IMR-90 (cell line): ENCODE results near the gene CA11. TPM values are rescaled to one million over a fixed set of nuclear protein-coding genes. Genes with fewer than 3 reads are reported as not detected.

Experiments used
- ATAC-seq: fragments of 200-7000 bp; cut with Tn5 transposase; 2 replicates; pipeline ENCODE4 v1.9.1; 2020; ENCODE audit warnings: low read depth, mild to moderate bottlenecking, moderate library complexity
- BruUV-seq: library from RNA; stranded (reverse); fragments of 400-500 nt; replicated peaks from 2 replicates; lab custom pipeline; 2021; lab: Mats Ljungman, UMichigan
- CTCF ChIA-PET: fragments of 300-600 bp; formaldehyde crosslinking; extraction: SDS; loops from one replicate; lab custom pipeline; 2021; ENCODE audit warnings: antibody characterized with exemption; lab: Yijun Ruan, JAX
- POLR2A ChIA-PET: fragments of 300-600 bp; sonication (Branson Sonifier 250); formaldehyde crosslinking; loops from one replicate; lab custom pipeline; 2022; ENCODE audit warnings: antibody characterized with exemption; ENCODE audit not compliant: unreplicated experiment; lab: Charles Lee
- DNase-seq: peaks from one replicate; pipeline ENCODE4 v3.0.0; 2013
- H2AFZ ChIP-seq: replicated peaks from 2 replicates; pipeline ENCODE3; 2013; ENCODE audit warnings: low read length, mild to moderate bottlenecking; ENCODE audit not compliant: poor library complexity
- H2AK5ac ChIP-seq: 2 replicates; pipeline ENCODE4 v1.6.1; 2013; ENCODE audit warnings: low read depth, low read length, inconsistent platforms
- H2AK9ac ChIP-seq: replicated peaks from 2 replicates; pipeline ENCODE3; 2013; ENCODE audit warnings: mild to moderate bottlenecking, low read depth, low read length, moderate library complexity; ENCODE audit not compliant: poor library complexity
- H2BK120ac ChIP-seq: 2 replicates; pipeline ENCODE4 v1.6.1; 2013; ENCODE audit warnings: low read depth, low read length, inconsistent platforms
- H2BK15ac ChIP-seq: 3 replicates; pipeline ENCODE4 v1.6.1; 2013; ENCODE audit warnings: low read depth, low read length, inconsistent platforms
- H2BK20ac ChIP-seq: 2 replicates; pipeline ENCODE4 v1.6.1; 2013; ENCODE audit warnings: low read depth, mild to moderate bottlenecking, inconsistent platforms, low read length, moderate library complexity
- H2BK5ac ChIP-seq: 2 replicates; pipeline ENCODE4 v1.6.1; 2013; ENCODE audit warnings: mild to moderate bottlenecking, low read depth, low read length, inconsistent platforms; ENCODE audit not compliant: poor library complexity, severe bottlenecking
- H3K14ac ChIP-seq: replicated peaks from 2 replicates; pipeline ENCODE4 v1.6.1; 2013; ENCODE audit warnings: low read depth, low read length, inconsistent platforms
- H3K18ac ChIP-seq: 2 replicates; pipeline ENCODE4 v1.6.1; 2013; ENCODE audit warnings: low read depth, low read length, control low read depth
- H3K23ac ChIP-seq: 2 replicates; pipeline ENCODE4 v1.6.1; 2013; ENCODE audit warnings: low read depth, low read length, inconsistent platforms
- H3K27ac ChIP-seq: 2 replicates; pipeline ENCODE4 v1.5.1; 2013; ENCODE audit warnings: mild to moderate bottlenecking, control low read depth, low read length; ENCODE audit not compliant: insufficient read depth
- H3K27me3 ChIP-seq: 2 replicates; pipeline ENCODE4 v1.6.1; 2013; ENCODE audit warnings: low read length; ENCODE audit not compliant: control insufficient read depth, insufficient read depth
- H3K36me3 ChIP-seq: 2 replicates; pipeline ENCODE4 v1.6.1; 2013; ENCODE audit warnings: low read length, mixed read lengths; ENCODE audit not compliant: control insufficient read depth, insufficient read depth
- H3K4ac ChIP-seq: 2 replicates; pipeline ENCODE4 v1.6.1; 2013; ENCODE audit warnings: low read depth, low read length, inconsistent platforms
- H3K4me1 ChIP-seq: 2 replicates; pipeline ENCODE4 v1.6.1; 2013; ENCODE audit warnings: low read length, mixed read lengths; ENCODE audit not compliant: control insufficient read depth, insufficient read depth
- H3K4me2 ChIP-seq: 2 replicates; pipeline ENCODE4 v1.6.1; 2013; ENCODE audit warnings: low read depth, mild to moderate bottlenecking, control low read depth, low read length, moderate library complexity
- H3K4me3 ChIP-seq: 2 replicates; pipeline ENCODE4 v1.5.1; 2013; ENCODE audit warnings: low read depth, mild to moderate bottlenecking, control low read depth, low read length, moderate library complexity; ENCODE audit not compliant: insufficient read depth
- H3K56ac ChIP-seq: 2 replicates; pipeline ENCODE4 v1.6.1; 2013; ENCODE audit warnings: low read length, inconsistent platforms; ENCODE audit not compliant: insufficient read depth; ENCODE audit errors: extremely low read depth
- H3K79me1 ChIP-seq, 2 experiments: 2 replicates each; pipeline ENCODE4 v1.6.1; 2013; ENCODE audit warnings: low read length in 2 of 2, inconsistent platforms in 1 of 2, low read depth in 1 of 2
- H3K9ac ChIP-seq: 2 replicates; pipeline ENCODE4 v1.6.1; 2013; ENCODE audit warnings: low read depth, low read length, control low read depth
- H3K9me1 ChIP-seq: 2 replicates; pipeline ENCODE4 v1.6.1; 2013; ENCODE audit warnings: low read length, inconsistent platforms; ENCODE audit not compliant: insufficient read depth
- H3K9me3 ChIP-seq: 2 replicates; pipeline ENCODE4 v1.6.1; 2013; ENCODE audit warnings: low read length; ENCODE audit not compliant: control insufficient read depth, insufficient read depth
- H4K20me1 ChIP-seq: 2 replicates; pipeline ENCODE4 v1.6.1; 2013; ENCODE audit warnings: low read length, inconsistent platforms; ENCODE audit not compliant: insufficient read depth
- H4K5ac ChIP-seq: 2 replicates; pipeline ENCODE4 v1.6.1; 2013; ENCODE audit warnings: mild to moderate bottlenecking, low read depth, low read length, control low read depth
- H4K8ac ChIP-seq, 2 experiments: 2 replicates each; pipeline ENCODE4 v1.6.1; 2013; ENCODE audit warnings: low read depth in 2 of 2, low read length in 2 of 2, control low read depth in 1 of 2, inconsistent platforms in 1 of 2
- H4K91ac ChIP-seq: 2 replicates; pipeline ENCODE4 v1.6.1; 2013; ENCODE audit warnings: low read depth, low read length, inconsistent platforms; ENCODE audit not compliant: insufficient read depth
- BHLHE40 ChIP-seq: fragments of 150-350 bp; IDR thresholded peaks from 2 replicates; pipeline ENCODE4 v1.6.1; 2016; ENCODE audit warnings: mild to moderate bottlenecking, low read depth, low read length
- CEBPB ChIP-seq: IDR thresholded peaks from 2 replicates; pipeline ENCODE4 v1.6.1; 2012; ENCODE audit warnings: low read depth, low read length, improper control_type of control experiment
- CHD1 ChIP-seq: IDR thresholded peaks from 2 replicates; pipeline ENCODE4 v1.6.1; 2012; ENCODE audit warnings: low read depth, low read length, improper control_type of control experiment
- CTCF ChIP-seq: conservative IDR thresholded peaks from 2 replicates; pipeline ENCODE4 v1.5.1; 2012; ENCODE audit warnings: mild to moderate bottlenecking, low read depth, low read length, improper control_type of control experiment
- ELK1 ChIP-seq: fragments of 150-350 bp; IDR thresholded peaks from 2 replicates; pipeline ENCODE4 v1.6.1; 2016; ENCODE audit warnings: low read depth, mild to moderate bottlenecking, low read length, moderate library complexity, borderline replicate concordance
- MAFK ChIP-seq: IDR thresholded peaks from 2 replicates; pipeline ENCODE4 v1.6.1; 2012; ENCODE audit warnings: low read depth, low read length, improper control_type of control experiment
- MAZ ChIP-seq: IDR thresholded peaks from 2 replicates; pipeline ENCODE4 v1.6.1; 2012; ENCODE audit warnings: low read depth, mild to moderate bottlenecking, low read length, improper control_type of control experiment, moderate library complexity, borderline replicate concordance
- MXI1 ChIP-seq: IDR thresholded peaks from 2 replicates; pipeline ENCODE4 v1.6.1; 2012; ENCODE audit warnings: low read depth, mild to moderate bottlenecking, low read length, moderate library complexity, borderline replicate concordance
- POLR2A ChIP-seq: IDR thresholded peaks from 2 replicates; pipeline ENCODE4 v1.6.1; 2012; ENCODE audit warnings: mild to moderate bottlenecking, low read depth, low read length
- RCOR1 ChIP-seq: IDR thresholded peaks from 2 replicates; pipeline ENCODE4 v1.6.1; 2012; ENCODE audit warnings: mild to moderate bottlenecking, low read length, improper control_type of control experiment; ENCODE audit not compliant: insufficient replicate concordance
- RFX5 ChIP-seq: IDR thresholded peaks from 2 replicates; pipeline ENCODE4 v1.8.0; 2012; ENCODE audit warnings: low read depth, mild to moderate bottlenecking, low read length, moderate library complexity
- SMC3 ChIP-seq: fragments of 150-350 bp; IDR thresholded peaks from 2 replicates; pipeline ENCODE4 v1.6.1; 2016; ENCODE audit warnings: low read depth, mild to moderate bottlenecking, antibody characterized with exemption, low read length, moderate library complexity
- USF2 ChIP-seq: fragments of 150-350 bp; IDR thresholded peaks from 2 replicates; pipeline ENCODE4 v1.6.1; 2017; ENCODE audit warnings: mild to moderate bottlenecking, antibody characterized with exemption, low read length, low read depth
- WGBS, 2 experiments: methylation state at CpG; one replicate each; pipeline versions ENCODE4 v1.1.5 to v1.1.7; 2013; ENCODE audit warnings: missing lambda C conversion rate in 2 of 2; ENCODE audit not compliant: insufficient read length in 1 of 2; ENCODE audit errors: extremely low coverage in 2 of 2; 5-methylcytosine and 5-hydroxymethylcytosine counted together
- dilution Hi-C: fragments of 300-500 bp; cut with HindIII; formaldehyde crosslinking; loops from one replicate; pipeline ENCODE4 v1.14.3; 2018; ENCODE audit warnings: low sequenced_read_pairs; ENCODE audit not compliant: unreplicated experiment
- in situ Hi-C: fragments of 300-500 bp; cut with MboI; formaldehyde crosslinking; loops from 3 replicates; pipeline ENCODE4 v1.14.3; 2019; ENCODE audit warnings: low sequenced_read_pairs, inconsistent platforms, mixed read lengths
- intact Hi-C: fragments of 100-400 bp; cut with micrococcal nuclease; formaldehyde crosslinking; loops from 2 replicates; pipeline ENCODE4 v1.10.0; 2022
- polyA plus RNA-seq, 3 experiments: library from polyadenylated mRNA; depleted of rRNA; stranded (reverse); fragments of >200 nt; gene quantifications; 2 replicates each; pipeline ENCODE4 v1.2.3, GENCODE V29; 2012; ENCODE audit warnings: low replicate concordance in 1 of 3
- total RNA-seq: library from RNA; depleted of rRNA; stranded (reverse); fragments of >200 nt; gene quantifications from 2 replicates; pipeline ENCODE4 v1.2.3, GENCODE V29; 2012

Gene CA11
- total and polyA plus RNA-seq, 2 of the 4 experiments (the other 2 are of a cell fraction) = 1.3 to 2.9 TPM

DNA sequence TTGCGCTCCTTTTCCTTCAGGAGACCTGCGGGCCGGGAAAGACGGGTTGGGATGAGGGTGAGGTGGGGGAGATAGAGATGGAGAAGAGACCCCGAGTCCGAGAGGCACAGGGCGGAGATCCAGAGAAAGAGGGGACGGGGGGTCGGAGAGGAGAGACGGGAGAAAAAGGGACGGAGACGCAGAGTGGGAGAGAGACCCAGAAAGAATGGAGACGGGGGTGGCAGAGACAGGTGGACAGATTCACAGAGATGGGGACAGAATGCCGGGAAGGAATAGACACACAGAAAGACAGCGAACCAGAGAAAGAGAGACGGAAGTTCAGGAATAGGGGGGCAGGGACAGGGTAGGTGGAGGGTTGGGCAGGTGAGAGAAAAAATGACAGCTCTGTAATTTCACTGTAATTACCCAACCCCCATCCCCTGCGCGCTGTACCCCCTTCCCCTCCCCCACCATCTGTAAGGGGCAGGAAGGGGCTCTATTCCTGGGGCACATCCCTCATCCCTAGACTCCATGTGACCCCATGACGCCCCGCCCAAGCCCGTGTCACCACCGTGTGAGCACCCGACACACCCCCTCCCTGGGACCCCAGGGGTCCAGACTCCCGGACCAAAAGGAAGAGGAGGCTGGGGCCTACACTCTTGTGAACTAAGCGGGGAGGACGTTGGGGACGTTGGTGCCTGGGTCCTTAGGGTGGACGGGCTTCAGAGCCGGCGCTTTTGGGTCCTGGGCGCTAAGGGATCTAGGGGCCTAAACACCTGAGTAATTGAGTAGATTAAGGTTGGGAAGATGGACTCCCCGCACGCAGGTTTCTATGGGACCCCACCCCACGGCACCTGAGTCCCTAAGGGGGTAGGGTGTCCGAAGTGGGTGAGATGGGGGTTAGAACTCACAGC, 9.8 kb downstream of the CA11 start:
- Histone ChIP-seq H2AK9ac (peak overlapping the region; percentile 92), H2AFZ (peak overlapping the region; percentile 91), H4K8ac (peak overlapping the region in 1 of 2 experiments; percentile 43; a peak in 1 of 4 replicates), H3K4ac (peak overlapping the region; percentile 52), H2BK5ac (peak overlapping the region; percentile 18), H2BK15ac (no peak overlapping the region), H3K79me1 (peaks cover 0 to 18% of the 10 kb centered on the region in 2 experiments; a peak in 3 of 4 replicates), H4K20me1 (peaks cover 4% of the 10 kb centered on the region; the same call in 1 of the 2 replicates), H2BK20ac (no peak overlapping the region), H4K5ac (no peak overlapping the region), H2BK120ac (no peak overlapping the region), H3K9ac (peak overlapping the region; percentile 50), H3K4me1 (peaks cover 33% of the 10 kb centered on the region), H3K14ac (no peak overlapping the region), H3K4me2 (peak overlapping the region; percentile 91), H3K9me1 (peaks cover 25% of the 10 kb centered on the region), H3K56ac (no peak overlapping the region), H2AK5ac (peak overlapping the region; percentile 78), H4K91ac (no peak overlapping the region; the same call in 1 of the 2 replicates), H3K36me3 (no peaks in the 10 kb centered on the region; the same call in 1 of the 2 replicates), H3K23ac (no peak overlapping the region), H3K27me3 (no peaks in the 10 kb centered on the region), H3K18ac (no peak overlapping the region), H3K9me3 (no peaks in the 10 kb centered on the region), H3K27ac (no peak overlapping the region), H3K4me3 (peak overlapping the region; percentile 62)
- dilution Hi-C loops = no loop called here
- 9% methylated on average over 9 of the region's 35 CpGs; no CpG with 5 or more reads in 1 of the 2 experiments for WGBS, 2 experiments
- CTCF ChIA-PET = no interaction called here
- no TSS peak for BruUV-seq
- in situ Hi-C loops = no loop called here
- POLR2A ChIA-PET = interaction anchor here (0.6 kb wide), 1 partner anchor 175 kb away, joined by 3 read pairs; the partner anchor contains the start of gene BCAT2
- DNase-seq (no peak), ATAC-seq (no peak)
- intact Hi-C loops = no loop called here
- no peak for TF ChIP-seq POLR2A
- no peak for TF ChIP-seq RCOR1
- TF ChIP-seq MAFK = no peak
- TF ChIP-seq CEBPB = no peak
- TF ChIP-seq RFX5 = no peak
- no peak for TF ChIP-seq MAZ
- TF ChIP-seq USF2 = no peak
- TF ChIP-seq ELK1 = no peak
- TF ChIP-seq BHLHE40 = no peak
- no peak for TF ChIP-seq CHD1
- TF ChIP-seq SMC3 = no peak
- no peak for TF ChIP-seq CTCF
- TF ChIP-seq MXI1 = no peak
